ENCODE results near the gene WDR70. TPM values are rescaled to one million over a fixed set of nuclear protein-coding genes. Genes with fewer than 3 reads are reported as not detected.

The WDR70 gene
- total and polyA plus RNA-seq, 2 donors (not counting 1 experiment from before 2014, with no cell fraction given), result 31.4 to 34.0 TPM

DNA sequence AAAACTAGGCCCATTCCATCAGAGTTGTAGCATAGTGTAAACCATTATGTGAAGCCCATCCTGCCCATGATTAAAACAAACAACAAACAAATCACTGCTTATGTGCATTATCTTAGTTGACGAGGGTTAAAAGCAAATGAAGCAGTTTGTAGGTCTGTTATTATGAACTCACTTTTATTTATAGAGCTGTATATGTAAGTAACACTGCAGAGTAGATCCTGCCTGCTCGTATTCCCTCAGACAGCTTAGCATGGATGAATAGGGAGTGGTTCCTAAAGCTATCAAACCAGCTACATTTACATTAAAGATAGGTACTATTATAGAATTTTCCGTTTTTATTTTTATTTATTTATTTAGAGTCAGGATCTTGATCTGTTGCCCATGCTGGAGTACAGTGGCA is 348.1 kb downstream of the WDR70 start:
- peaks cover 13% of the 10 kb centered on the region for H3K4me1 ChIP-seq (ENCODE audit: control insufficient read depth, extremely low read depth, insufficient read depth, low read length)
- no peak overlapping the region for H3K4me3 ChIP-seq (replicated peaks in 1 of 4; ENCODE audit: control extremely low read depth in 1 of 4, insufficient read depth in 1 of 4, low read depth in 3 of 4, low read length in 4 of 4)
- H3K79me2 ChIP-seq (ENCODE audit: control insufficient read depth, insufficient read depth, low read length), result no peaks in the 10 kb centered on the region
- H3K36me3 ChIP-seq (ENCODE audit: control insufficient read depth, insufficient read depth, low read length), result no peaks in the 10 kb centered on the region
- DNase-seq (ENCODE audit: low read depth in 2 of 2), result no peak
- H3K4me2 ChIP-seq (ENCODE audit: extremely low read depth, insufficient read depth, low read length), result no peak overlapping the region
- H3K27me3 ChIP-seq (ENCODE audit: control insufficient read depth, insufficient read depth, low read length), result no peaks in the 10 kb centered on the region
- TF ChIP-seq EZH2 (IDR thresholded peaks at IDR 0.05; ENCODE audit: low read length, missing control alignments) (no peak), CTCF (conservative IDR thresholded peaks at IDR 0.05 in 1 of 2, IDR thresholded peaks at IDR 0.05 in 1 of 2; ENCODE audit: low read depth in 1 of 2, low read length in 2 of 2) (no peak)
- H4K20me1 ChIP-seq (ENCODE audit: control insufficient read depth, extremely low read depth, insufficient read depth, low read length), result no peaks in the 10 kb centered on the region
- H2AFZ ChIP-seq (ENCODE audit: low read length), result no peak overlapping the region
- H3K27ac ChIP-seq (ENCODE audit: insufficient read depth, low read length), result no peak overlapping the region
- H3K9me3 ChIP-seq (ENCODE audit: control insufficient read depth, insufficient read depth, low read depth, low read length), result no peaks in the 10 kb centered on the region
- H3K9ac ChIP-seq (ENCODE audit: insufficient read depth, low read length), result no peak overlapping the region

DNA sequence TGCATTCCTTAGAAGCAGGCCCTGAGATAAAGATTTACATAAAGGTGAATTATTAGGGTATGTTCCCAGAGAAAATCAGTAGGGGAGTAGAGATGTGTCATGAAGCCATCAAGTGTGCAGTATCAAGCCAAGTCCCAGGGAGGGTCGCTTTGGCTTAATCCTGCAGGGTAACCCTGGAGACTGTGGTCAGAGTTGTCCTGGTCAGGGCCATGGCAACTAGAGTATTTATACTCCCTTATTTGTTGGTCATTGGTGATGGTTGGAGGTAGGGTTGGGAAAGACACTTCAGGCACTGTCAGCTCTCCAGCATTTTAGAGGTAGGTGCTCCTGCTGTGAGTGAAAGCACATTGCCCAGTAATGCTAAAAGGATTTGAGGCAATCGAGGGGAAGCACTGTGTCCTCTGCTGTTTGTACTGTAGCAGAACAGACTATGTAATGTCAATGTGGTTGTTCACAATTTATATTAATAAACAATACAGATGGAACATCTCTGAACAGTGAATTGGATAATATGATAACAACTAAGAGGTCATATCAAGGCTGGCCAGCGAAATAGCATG is 351.9 kb downstream of the WDR70 start:
- no peaks in the 10 kb centered on the region for H3K36me3 ChIP-seq (ENCODE audit: control insufficient read depth, insufficient read depth, low read length)
- no peak for TF ChIP-seq EZH2 (IDR thresholded peaks at IDR 0.05; ENCODE audit: low read length, missing control alignments)
- no peak for TF ChIP-seq CTCF (conservative IDR thresholded peaks at IDR 0.05 in 1 of 2, IDR thresholded peaks at IDR 0.05 in 1 of 2; ENCODE audit: low read depth in 1 of 2, low read length in 2 of 2)
- no peak overlapping the region for H3K9ac ChIP-seq (ENCODE audit: insufficient read depth, low read length)
- H2AFZ ChIP-seq (ENCODE audit: low read length), result no peak overlapping the region
- H3K9me3 ChIP-seq (ENCODE audit: control insufficient read depth, insufficient read depth, low read depth, low read length), result no peaks in the 10 kb centered on the region
- DNase-seq (ENCODE audit: low read depth in 2 of 2), result no peak
- H3K4me2 ChIP-seq (ENCODE audit: extremely low read depth, insufficient read depth, low read length), result no peak overlapping the region
- H3K27ac ChIP-seq (ENCODE audit: insufficient read depth, low read length), result no peak overlapping the region
- H3K27me3 ChIP-seq (ENCODE audit: control insufficient read depth, insufficient read depth, low read length), result no peaks in the 10 kb centered on the region
- no peaks in the 10 kb centered on the region for H3K4me1 ChIP-seq (ENCODE audit: control insufficient read depth, extremely low read depth, insufficient read depth, low read length)
- no peak overlapping the region for H3K4me3 ChIP-seq (replicated peaks in 1 of 4; ENCODE audit: control extremely low read depth in 1 of 4, insufficient read depth in 1 of 4, low read depth in 3 of 4, low read length in 4 of 4)
- no peaks in the 10 kb centered on the region for H4K20me1 ChIP-seq (ENCODE audit: control insufficient read depth, extremely low read depth, insufficient read depth, low read length)
- no peaks in the 10 kb centered on the region for H3K79me2 ChIP-seq (ENCODE audit: control insufficient read depth, insufficient read depth, low read length)

DNA sequence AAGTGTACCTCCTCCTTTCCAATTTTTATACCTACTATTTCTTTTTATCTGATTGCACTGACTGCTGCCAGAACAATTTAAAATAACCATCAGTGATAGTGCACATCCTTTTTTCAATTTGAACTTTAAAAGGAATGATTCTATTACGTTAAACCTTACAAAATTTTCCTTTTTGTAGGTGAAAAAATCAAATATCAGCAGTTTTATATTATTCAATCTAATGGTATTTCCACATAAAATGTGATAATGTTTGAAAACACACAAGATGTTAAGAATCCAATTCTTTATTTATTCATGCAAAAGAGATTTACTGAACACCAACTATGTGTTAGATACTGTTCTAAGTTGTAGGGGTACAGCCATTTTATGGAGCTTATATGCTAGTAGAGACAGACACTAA is 355.0 kb downstream of the WDR70 start:
- Histone ChIP-seq H4K20me1 (ENCODE audit: control insufficient read depth, extremely low read depth, insufficient read depth, low read length) (no peaks in the 10 kb centered on the region), H3K4me1 (ENCODE audit: control insufficient read depth, extremely low read depth, insufficient read depth, low read length) (peaks cover 9% of the 10 kb centered on the region), H3K27me3 (ENCODE audit: control insufficient read depth, insufficient read depth, low read length) (no peaks in the 10 kb centered on the region), H2AFZ (ENCODE audit: low read length) (no peak overlapping the region), H3K9ac (ENCODE audit: insufficient read depth, low read length) (no peak overlapping the region), H3K4me3 (replicated peaks in 1 of 4; ENCODE audit: control extremely low read depth in 1 of 4, insufficient read depth in 1 of 4, low read depth in 3 of 4, low read length in 4 of 4) (no peak overlapping the region), H3K27ac (ENCODE audit: insufficient read depth, low read length) (no peak overlapping the region), H3K36me3 (ENCODE audit: control insufficient read depth, insufficient read depth, low read length) (no peaks in the 10 kb centered on the region), H3K9me3 (ENCODE audit: control insufficient read depth, insufficient read depth, low read depth, low read length) (no peaks in the 10 kb centered on the region), H3K79me2 (ENCODE audit: control insufficient read depth, insufficient read depth, low read length) (no peaks in the 10 kb centered on the region), H3K4me2 (ENCODE audit: extremely low read depth, insufficient read depth, low read length) (no peak overlapping the region)
- TF ChIP-seq CTCF (conservative IDR thresholded peaks at IDR 0.05 in 1 of 2, IDR thresholded peaks at IDR 0.05 in 1 of 2; ENCODE audit: low read depth in 1 of 2, low read length in 2 of 2), result no peak
- no peak for TF ChIP-seq EZH2 (IDR thresholded peaks at IDR 0.05; ENCODE audit: low read length, missing control alignments)
- no peak for DNase-seq (ENCODE audit: low read depth in 2 of 2)

Measured in fibroblast of lung (primary cell).